Mucosa of descending colon (tissue), 3 donors: Measurements from ENCODE around the gene PLXDC2. TPM values are rescaled to one million over a fixed set of nuclear protein-coding genes. Genes with fewer than 3 reads are reported as not detected.

Experiments
- ATAC-seq: fragments of 200-7000 bp; cut with Tn5 transposase; one replicate; pipeline ENCODE4 v1.9.1; 2020; ENCODE audit warnings: mild to moderate bottlenecking, moderate library complexity
- DNase-seq, 3 donors: peaks; one replicate each; pipeline ENCODE4 v3.0.0-alpha.2; 2020
- H3K36me3 ChIP-seq: fragments of 200-600 bp; one replicate; pipeline ENCODE4 v1.8.0; 2021; ENCODE audit warnings: low read depth, mild to moderate bottlenecking
- H3K4me1 ChIP-seq: fragments of 200-600 bp; one replicate; pipeline ENCODE4 v1.8.0; 2021; ENCODE audit warnings: low read depth, mild to moderate bottlenecking
- H3K4me3 ChIP-seq: fragments of 200-600 bp; one replicate; pipeline ENCODE4 v1.8.0; 2021; ENCODE audit warnings: mild to moderate bottlenecking
- H3K9me3 ChIP-seq: fragments of 200-600 bp; one replicate; pipeline ENCODE4 v1.8.0; 2021; ENCODE audit warnings: mild to moderate bottlenecking
- CTCF ChIP-seq: fragments of 200-600 bp; IDR thresholded peaks from one replicate; pipeline ENCODE4 v1.8.0; 2022; ENCODE audit warnings: antibody characterized with exemption, mild to moderate bottlenecking
- intact Hi-C, 2 donors: fragments of 100-400 bp; cut with DNase I in 1 of 2; cut with micrococcal nuclease in 1 of 2; formaldehyde crosslinking; loops; one replicate each; pipeline versions ENCODE4 v1.11.0 to v1.11.1; 2022; cut with DNase I, micrococcal nuclease
- total RNA-seq, 3 donors: library from RNA; stranded (reverse); fragmentation: NEBNext Ultra II Directional in 2 of 3; extraction: Animal tissue kit (Norgen Biotek cat#: 25700) in 2 of 3; gene quantifications; one replicate each; pipeline versions ENCODE4 v1.2.1 to v1.2.4, GENCODE V29; 2021 to 2023
- donor health status: DM: no; HTN: no; CAD: no; lungs with moderate emphysema.
- donor health status: DM: no; HTN: no; CAD: no.
- donor health status: DM: no; HTN: yes; CAD: no.

The PLXDC2 gene
- total RNA-seq, 3 donors from 2014 or later, result 19.9 to 31.6 (median 30.3) TPM

GRCh38 chr10:20300735-20301134, 484.5 kb downstream of the PLXDC2 start:
- intact Hi-C loops, result no loop called here
- ATAC-seq (no peak), DNase-seq (no peak)
- Histone ChIP-seq H3K9me3 (peaks cover 6% of the 10 kb centered on the region), H3K4me3 (no peak overlapping the region), H3K4me1 (no peaks in the 10 kb centered on the region), H3K36me3 (no peaks in the 10 kb centered on the region)
- TF ChIP-seq CTCF, result no peak

GRCh38 chr10:20302033-20302432, 485.8 kb downstream of the PLXDC2 start:
- no peaks in the 10 kb centered on the region for H3K4me1 ChIP-seq
- H3K36me3 ChIP-seq, result no peaks in the 10 kb centered on the region
- intact Hi-C loops, result no loop called here
- no peak overlapping the region for H3K4me3 ChIP-seq
- DNase-seq, result no peak
- no peak for ATAC-seq
- peaks cover 4% of the 10 kb centered on the region for H3K9me3 ChIP-seq
- no peak for TF ChIP-seq CTCF

- intact Hi-C loops, result no loop called here
- H3K4me1 ChIP-seq, result no peaks in the 10 kb centered on the region
- TF ChIP-seq CTCF, result no peak
- no peaks in the 10 kb centered on the region for H3K9me3 ChIP-seq
- H3K4me3 ChIP-seq, result no peak overlapping the region
- H3K36me3 ChIP-seq, result no peaks in the 10 kb centered on the region
- peak; percentile 60 for ATAC-seq
- DNase-seq, result peak in 1 of 3 donors; percentile 12
Measured at GRCh38 chr10:20303453-20304152, 487.4 kb downstream of the PLXDC2 start.

GRCh38 chr10:20313665-20314064, 497.4 kb downstream of the PLXDC2 start:
- TF ChIP-seq CTCF, result no peak
- no peak for DNase-seq
- Histone ChIP-seq H3K4me1 (no peaks in the 10 kb centered on the region), H3K4me3 (no peak overlapping the region), H3K36me3 (no peaks in the 10 kb centered on the region), H3K9me3 (peaks cover 7% of the 10 kb centered on the region)
- ATAC-seq, result no peak
- intact Hi-C loops, result no loop called here

GRCh38 chr10:20314431-20314830, 498.2 kb downstream of the PLXDC2 start:
- H3K9me3 ChIP-seq, result peaks cover 7% of the 10 kb centered on the region
- no peak for TF ChIP-seq CTCF
- intact Hi-C loops, result no loop called here

More at GRCh38 chr10:20314431-20314830, 498.2 kb downstream of the PLXDC2 start:
- Histone ChIP-seq H3K4me3 (no peak overlapping the region), H3K36me3 (no peaks in the 10 kb centered on the region), H3K4me1 (no peaks in the 10 kb centered on the region)
- no peak for ATAC-seq
- no peak for DNase-seq
